SH-SY5Y (cell line): Measurements from ENCODE around the gene RNU7-1.

Experiments used
- GATA2 ChIP-seq: IDR thresholded peaks from 2 replicates; pipeline ENCODE4 v1.6.1; 2011; ENCODE audit warnings: mild to moderate bottlenecking, low read depth, low read length
- GATA3 ChIP-seq: IDR thresholded peaks from 2 replicates; pipeline ENCODE4 v1.6.1; 2011; ENCODE audit warnings: low read depth, mild to moderate bottlenecking, low read length, moderate library complexity

DNA sequence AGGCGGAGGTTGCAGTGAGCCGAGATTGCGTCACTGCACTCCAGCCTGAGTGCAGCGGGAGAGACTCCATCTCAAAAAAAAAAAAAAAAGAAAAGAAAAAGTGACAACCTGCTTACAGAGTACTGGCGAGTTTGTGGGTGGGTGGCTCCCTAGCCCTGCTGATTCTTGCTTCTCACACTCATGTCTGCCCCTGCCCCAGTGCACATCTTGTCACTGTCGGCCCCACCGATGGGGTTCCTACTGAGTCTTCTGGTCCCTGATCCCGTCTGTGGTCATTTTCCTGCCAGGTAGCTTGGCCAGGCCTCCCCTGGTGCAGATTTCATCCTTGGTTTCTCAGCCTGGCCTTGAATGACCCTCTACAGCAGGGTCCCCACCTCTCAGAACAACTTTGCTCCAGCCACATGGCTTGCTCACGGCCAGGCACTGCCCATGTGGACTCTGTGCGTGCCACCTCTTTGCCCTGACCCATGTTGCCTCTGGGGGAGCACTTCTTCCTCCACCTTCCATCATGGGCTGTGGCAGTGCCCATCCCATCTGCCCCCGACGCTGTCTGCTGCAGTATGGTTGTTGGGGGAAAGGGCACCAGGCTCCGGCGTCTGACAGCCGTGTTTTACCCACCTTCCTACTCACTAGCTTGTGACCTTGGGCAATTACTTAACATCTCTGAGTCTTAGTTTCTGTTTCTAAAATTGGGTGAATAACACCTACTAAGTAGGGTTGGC is 5.4 kb downstream of the RNU7-1 start:
- TF ChIP-seq GATA3, result no peak
- no peak for TF ChIP-seq GATA2
